Esophagus squamous epithelium (tissue), 4 donors: ENCODE measurements around the gene SLC6A19.

ENCODE experiments used
- CTCF ChIP-seq, 6 experiments: fragments of 450-650 bp in 4 of 6; fragments of 200-600 bp in 2 of 6; sonication (generic) in 2 of 6; IDR thresholded peaks; one replicate each; pipeline ENCODE4 v1.5.1; 2016 to 2019; ENCODE audit warnings: antibody characterized with exemption in 6 of 6, mild to moderate bottlenecking in 4 of 6, moderate library complexity in 4 of 6
- POLR2A ChIP-seq, 4 donors: fragments of 450-650 bp; IDR thresholded peaks; one replicate each; pipeline ENCODE4 v1.6.1; 2017; ENCODE audit warnings: antibody characterized with exemption in 4 of 4, mild to moderate bottlenecking in 4 of 4, moderate library complexity in 3 of 4

- TF ChIP-seq CTCF (IDR thresholded peaks at IDR 0.05) (no peak), POLR2A (IDR thresholded peaks at IDR 0.05) (no peak)
Observed at GRCh38 chr5:1190278-1190677, 11.1 kb upstream of the SLC6A19 start.
